Neural crest cell (in vitro differentiated cells): ENCODE results near the gene PTRH2. TPM values are rescaled to one million over a fixed set of nuclear protein-coding genes. Genes with fewer than 3 reads are reported as not detected.

Experiments used
- DNase-seq: peaks from one replicate; pipeline ENCODE4 v3.0.0; 2021; ENCODE audit warnings: low read depth, mixed read lengths, low spot score
- H3K27ac Mint-ChIP-seq: one replicate; pipeline ENCODE4 v1.8.0; 2021; ENCODE audit warnings: mild to moderate bottlenecking, mixed read lengths; ENCODE audit not compliant: unreplicated experiment
- H3K27me3 Mint-ChIP-seq: 2 replicates; pipeline ENCODE4 v1.8.0; 2021; ENCODE audit warnings: low read depth, mild to moderate bottlenecking, mixed read lengths
- H3K36me3 Mint-ChIP-seq: 2 replicates; pipeline ENCODE4 v1.8.0; 2021; ENCODE audit warnings: low read depth, mild to moderate bottlenecking, mixed read lengths
- H3K4me1 Mint-ChIP-seq: 2 replicates; pipeline ENCODE4 v1.8.0; 2021; ENCODE audit warnings: mixed read lengths
- H3K4me3 Mint-ChIP-seq: one replicate; pipeline ENCODE4 v1.8.0; 2021; ENCODE audit warnings: mild to moderate bottlenecking, mixed read lengths
- H3K9me3 Mint-ChIP-seq: 2 replicates; pipeline ENCODE4 v1.8.0; 2021; ENCODE audit warnings: mixed read lengths
- CTCF ChIP-seq: fragments of 200-600 bp; sonication (generic); conservative IDR thresholded peaks from 2 replicates; pipeline ENCODE4 v1.5.0; 2021; ENCODE audit warnings: antibody characterized with exemption, mild to moderate bottlenecking
- total RNA-seq: library from RNA; stranded (reverse); gene quantifications from 2 replicates; pipeline ENCODE4 v1.2.1, GENCODE V29; 2021

Gene PTRH2
- total RNA-seq, 1 donor from 2014 or later, result 25.9 TPM

DNA sequence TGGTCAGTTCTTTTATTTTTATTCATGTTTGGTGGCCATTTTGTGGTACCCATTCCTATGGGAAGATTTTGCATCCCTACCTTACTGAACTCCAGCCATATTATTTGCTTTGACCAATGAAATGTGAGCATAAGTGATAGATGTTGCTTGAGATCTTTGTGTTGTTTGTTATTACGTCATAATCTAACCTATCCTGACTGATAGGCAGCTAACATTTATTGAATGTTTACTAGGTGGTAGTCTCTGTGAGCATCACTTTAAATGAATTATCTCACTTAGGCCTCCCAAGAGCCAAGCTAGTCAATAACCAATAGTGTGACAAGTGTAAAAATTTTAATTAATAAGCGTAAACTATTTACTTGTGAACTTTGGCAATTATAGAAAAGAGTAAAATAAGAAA, 37.8 kb upstream of the PTRH2 start:
- DNase-seq, result no peak
- H3K4me3 Mint-ChIP-seq, result no peak overlapping the region
- peaks cover 6% of the 10 kb centered on the region for H3K9me3 Mint-ChIP-seq
- peaks cover 16% of the 10 kb centered on the region for H3K36me3 Mint-ChIP-seq
- TF ChIP-seq CTCF, result no peak
- H3K4me1 Mint-ChIP-seq, result no peaks in the 10 kb centered on the region
- H3K27ac Mint-ChIP-seq, result no peak overlapping the region
- no peaks in the 10 kb centered on the region for H3K27me3 Mint-ChIP-seq

GRCh38 chr17:59743842-59744241, 36.6 kb upstream of the PTRH2 start:
- no peak for TF ChIP-seq CTCF
- peaks cover 16% of the 10 kb centered on the region for H3K36me3 Mint-ChIP-seq
- no peaks in the 10 kb centered on the region for H3K27me3 Mint-ChIP-seq

DNA sequence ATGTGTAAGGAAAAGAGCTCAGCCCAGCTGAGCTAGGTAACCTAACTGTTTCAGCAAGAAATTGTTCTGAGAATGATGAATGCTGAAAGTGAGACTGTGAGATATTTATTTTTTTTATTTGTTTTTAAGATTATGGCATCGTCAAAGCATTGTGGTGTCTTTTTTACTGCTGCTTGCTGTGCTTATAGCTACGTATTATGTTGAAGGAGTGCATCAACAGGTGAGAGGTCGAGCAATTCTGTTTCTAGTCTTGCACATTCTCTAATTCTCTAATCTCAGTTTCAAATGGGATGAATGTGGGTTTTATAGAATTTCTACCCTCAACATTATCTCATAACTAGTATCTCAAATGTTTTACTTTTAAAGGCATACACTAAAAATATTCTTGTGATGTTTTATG, 30.1 kb upstream of the PTRH2 start:
- H3K27ac Mint-ChIP-seq, result no peak overlapping the region
- no peak for TF ChIP-seq CTCF
- no peak for DNase-seq
- H3K4me3 Mint-ChIP-seq, result no peak overlapping the region
- no peaks in the 10 kb centered on the region for H3K9me3 Mint-ChIP-seq
- H3K27me3 Mint-ChIP-seq, result no peaks in the 10 kb centered on the region
- peaks cover 5% of the 10 kb centered on the region for H3K36me3 Mint-ChIP-seq
- H3K4me1 Mint-ChIP-seq, result no peaks in the 10 kb centered on the region

More at GRCh38 chr17:59743842-59744241, 36.6 kb upstream of the PTRH2 start:
- Mint-ChIP-seq H3K4me3 (no peak overlapping the region), H3K4me1 (no peaks in the 10 kb centered on the region), H3K27ac (no peak overlapping the region), H3K9me3 (peaks cover 6% of the 10 kb centered on the region)
- no peak for DNase-seq

DNA sequence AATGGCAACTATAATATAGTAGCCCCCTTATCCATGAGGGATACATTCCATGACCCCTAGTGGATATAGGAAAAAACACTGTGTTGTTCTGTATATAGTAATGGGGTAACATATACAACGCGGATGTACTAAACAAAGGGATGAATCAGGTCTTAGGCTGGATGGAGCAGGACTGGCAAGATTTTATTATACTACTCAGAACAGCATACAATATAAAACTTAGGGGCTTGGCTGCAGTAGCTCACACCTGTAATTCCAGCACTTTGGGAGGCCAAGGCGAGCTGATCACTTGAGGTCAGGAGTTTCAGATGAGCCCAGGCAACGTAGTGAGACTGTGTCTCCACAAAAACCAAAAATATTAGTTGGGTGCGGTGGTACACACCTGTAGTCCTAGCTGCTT, 27.0 kb upstream of the PTRH2 start:
- no peaks in the 10 kb centered on the region for H3K9me3 Mint-ChIP-seq
- no peak overlapping the region for H3K4me3 Mint-ChIP-seq
- H3K36me3 Mint-ChIP-seq, result no peaks in the 10 kb centered on the region
- no peaks in the 10 kb centered on the region for H3K27me3 Mint-ChIP-seq
- H3K4me1 Mint-ChIP-seq, result no peaks in the 10 kb centered on the region
- H3K27ac Mint-ChIP-seq, result no peak overlapping the region
- no peak for DNase-seq
- no peak for TF ChIP-seq CTCF

GRCh38 chr17:59733697-59734096, 26.5 kb upstream of the PTRH2 start:
- no peak overlapping the region for H3K27ac Mint-ChIP-seq
- no peaks in the 10 kb centered on the region for H3K4me1 Mint-ChIP-seq
- no peak for DNase-seq
- no peak overlapping the region for H3K4me3 Mint-ChIP-seq
- no peak for TF ChIP-seq CTCF
- H3K9me3 Mint-ChIP-seq, result no peaks in the 10 kb centered on the region
- H3K27me3 Mint-ChIP-seq, result no peaks in the 10 kb centered on the region
- no peaks in the 10 kb centered on the region for H3K36me3 Mint-ChIP-seq
